LNCAP (cell line): ENCODE measurements around the gene SLC4A9.

Source experiments
- TF ChIP-seq, protein P1 (sequence below): fragments of 450-650 bp; IDR thresholded peaks from 2 replicates; pipeline ENCODE4 v1.5.1; 2017; ENCODE audit warnings: mild to moderate bottlenecking

Gene SLC4A9

DNA sequence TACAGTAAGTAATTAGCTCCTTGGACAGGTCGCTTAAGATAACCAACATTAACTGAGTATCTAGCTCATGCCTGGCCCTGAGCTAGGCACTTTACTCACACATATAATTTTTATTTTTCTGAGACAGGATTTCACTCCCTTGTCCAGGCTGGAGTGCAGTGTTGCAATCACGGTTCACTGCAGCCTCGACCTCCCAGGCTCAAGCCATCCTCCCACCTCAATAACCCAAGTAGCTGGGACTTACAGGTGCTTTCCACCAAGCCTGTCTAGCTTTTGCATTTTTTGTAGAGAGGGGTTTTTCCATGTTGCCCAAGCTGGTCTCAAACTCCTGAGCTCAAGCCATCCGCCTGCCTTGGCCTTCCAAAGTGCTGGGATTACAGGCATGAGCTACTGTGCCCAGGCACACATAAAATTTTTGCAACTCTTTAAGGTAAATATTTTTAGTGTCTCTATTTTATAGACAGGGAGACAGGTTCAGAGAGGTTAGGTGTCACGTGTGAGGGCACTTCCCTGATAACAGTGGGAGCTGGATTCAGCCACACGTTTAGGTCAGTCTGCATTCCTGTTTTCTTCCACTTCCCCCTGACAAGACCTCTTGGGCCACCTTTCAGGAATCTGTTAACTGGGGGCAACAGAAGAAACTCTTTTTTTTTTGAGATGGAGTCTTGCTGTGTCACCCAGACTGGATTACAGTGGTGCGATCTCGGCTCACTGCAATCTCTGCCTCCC lies 31.8 kb upstream of the SLC4A9 start:
- TF ChIP-seq, protein P1, sequence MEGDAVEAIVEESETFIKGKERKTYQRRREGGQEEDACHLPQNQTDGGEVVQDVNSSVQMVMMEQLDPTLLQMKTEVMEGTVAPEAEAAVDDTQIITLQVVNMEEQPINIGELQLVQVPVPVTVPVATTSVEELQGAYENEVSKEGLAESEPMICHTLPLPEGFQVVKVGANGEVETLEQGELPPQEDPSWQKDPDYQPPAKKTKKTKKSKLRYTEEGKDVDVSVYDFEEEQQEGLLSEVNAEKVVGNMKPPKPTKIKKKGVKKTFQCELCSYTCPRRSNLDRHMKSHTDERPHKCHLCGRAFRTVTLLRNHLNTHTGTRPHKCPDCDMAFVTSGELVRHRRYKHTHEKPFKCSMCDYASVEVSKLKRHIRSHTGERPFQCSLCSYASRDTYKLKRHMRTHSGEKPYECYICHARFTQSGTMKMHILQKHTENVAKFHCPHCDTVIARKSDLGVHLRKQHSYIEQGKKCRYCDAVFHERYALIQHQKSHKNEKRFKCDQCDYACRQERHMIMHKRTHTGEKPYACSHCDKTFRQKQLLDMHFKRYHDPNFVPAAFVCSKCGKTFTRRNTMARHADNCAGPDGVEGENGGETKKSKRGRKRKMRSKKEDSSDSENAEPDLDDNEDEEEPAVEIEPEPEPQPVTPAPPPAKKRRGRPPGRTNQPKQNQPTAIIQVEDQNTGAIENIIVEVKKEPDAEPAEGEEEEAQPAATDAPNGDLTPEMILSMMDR = no peak

GRCh38 chr5:140329739-140330481 lies 30.1 kb upstream of the SLC4A9 start:
- TF ChIP-seq, protein P1 = no peak

GRCh38 chr5:140331638-140332037 lies 28.4 kb upstream of the SLC4A9 start:
- TF ChIP-seq, protein P1 = no peak

GRCh38 chr5:140336388-140336787 lies 23.6 kb upstream of the SLC4A9 start:
- TF ChIP-seq, protein P1 = no peak

- TF ChIP-seq, protein P1 = no peak
These were observed 22.1 kb upstream of the SLC4A9 start for GRCh38 chr5:140337880-140338279.

GRCh38 chr5:140338336-140338735 lies 21.7 kb upstream of the SLC4A9 start:
- TF ChIP-seq, protein P1 = no peak

GRCh38 chr5:140338908-140339307 lies 21.1 kb upstream of the SLC4A9 start:
- TF ChIP-seq, protein P1 = no peak
